Peyer's patch (tissue), 4 donors: ENCODE results near the gene FNBP1L. TPM values are rescaled to one million over a fixed set of nuclear protein-coding genes. Genes with fewer than 3 reads are reported as not detected.

Source experiments
- DNase-seq, 3 donors: peaks; one replicate each; pipeline ENCODE4 v3.0.0-alpha.2; 2017 to 2019
- H3K27ac ChIP-seq, 4 donors: fragments of 200-600 bp; sonication (generic); one replicate each; pipeline ENCODE4 v1.5.1; 2016 to 2019
- H3K27me3 ChIP-seq, 2 donors: fragments of 200-600 bp; sonication (generic); one replicate each; pipeline ENCODE4 v1.5.1; 2019
- H3K36me3 ChIP-seq, 3 donors: fragments of 200-600 bp; sonication (generic); one replicate each; pipeline ENCODE4 v1.5.1; 2016 to 2019
- H3K4me1 ChIP-seq, 4 donors: fragments of 200-600 bp; sonication (generic); one replicate each; pipeline ENCODE4 v1.5.1; 2016 to 2019
- H3K4me3 ChIP-seq, 4 donors: fragments of 200-600 bp; sonication (generic); 1 replicate in 3 of 4; 2 replicates in 1 of 4; pipeline ENCODE4 v1.5.1; 2016 to 2019; ENCODE audit warnings: mild to moderate bottlenecking in 1 of 4
- H3K9me3 ChIP-seq, 4 donors: fragments of 200-600 bp; sonication (generic); one replicate each; pipeline ENCODE4 v1.5.1; 2016 to 2019; ENCODE audit warnings: mild to moderate bottlenecking in 1 of 4
- CTCF ChIP-seq, 6 experiments: fragments of 450-650 bp in 4 of 6; fragments of 200-600 bp in 2 of 6; sonication (generic) in 1 of 6; IDR thresholded peaks; one replicate each; pipeline ENCODE4 v1.5.1; 2017 to 2019; ENCODE audit warnings: antibody characterized with exemption in 6 of 6, mild to moderate bottlenecking in 3 of 6, moderate library complexity in 1 of 6
- POLR2A ChIP-seq, 2 donors: fragments of 450-650 bp; IDR thresholded peaks; one replicate each; pipeline ENCODE4 v1.5.1; 2017; ENCODE audit warnings: antibody characterized with exemption in 2 of 2, mild to moderate bottlenecking in 2 of 2, moderate library complexity in 2 of 2
- total RNA-seq, 4 donors: library from RNA; depleted of rRNA; stranded (reverse); fragments of >200 nt; gene quantifications; one replicate each; pipeline ENCODE4 v1.1.0, GENCODE V29; 2016

The FNBP1L gene
- total RNA-seq, 4 donors from 2014 or later: 38.8 to 63.7 (median 55.2) TPM

- H3K4me1 ChIP-seq: no peaks in the 10 kb centered on the region
- TF ChIP-seq CTCF (IDR thresholded peaks at IDR 0.05) (no peak), POLR2A (IDR thresholded peaks at IDR 0.05) (no peak)
- peaks cover 0 to 5% (median 0%) of the 10 kb centered on the region in 3 donors for H3K36me3 ChIP-seq
- no peak overlapping the region for H3K4me3 ChIP-seq
- H3K27ac ChIP-seq: no peak overlapping the region
- DNase-seq: no peak
- no peaks in the 10 kb centered on the region for H3K27me3 ChIP-seq
- H3K9me3 ChIP-seq: no peaks in the 10 kb centered on the region
Observed at GRCh38 chr1:93521618-93522017, 73.7 kb downstream of the FNBP1L start.

- TF ChIP-seq CTCF (IDR thresholded peaks at IDR 0.05) (no peak), POLR2A (IDR thresholded peaks at IDR 0.05) (no peak)
- Histone ChIP-seq H3K9me3 (no peaks in the 10 kb centered on the region), H3K27me3 (no peaks in the 10 kb centered on the region), H3K4me3 (no peak overlapping the region), H3K36me3 (peaks cover 0 to 5% (median 0%) of the 10 kb centered on the region in 3 donors), H3K27ac (no peak overlapping the region), H3K4me1 (no peaks in the 10 kb centered on the region)
- no peak for DNase-seq
Observed at GRCh38 chr1:93522721-93523120, 74.8 kb downstream of the FNBP1L start.

- Histone ChIP-seq H3K4me3 (no peak overlapping the region), H3K9me3 (no peaks in the 10 kb centered on the region), H3K27me3 (no peaks in the 10 kb centered on the region), H3K36me3 (peaks cover 0 to 5% (median 0%) of the 10 kb centered on the region in 3 donors), H3K4me1 (no peaks in the 10 kb centered on the region), H3K27ac (no peak overlapping the region)
- no peak for DNase-seq
- TF ChIP-seq CTCF (IDR thresholded peaks at IDR 0.05) (no peak), POLR2A (IDR thresholded peaks at IDR 0.05) (no peak)
Observed at GRCh38 chr1:93525431-93525830, 77.5 kb downstream of the FNBP1L start.

DNA sequence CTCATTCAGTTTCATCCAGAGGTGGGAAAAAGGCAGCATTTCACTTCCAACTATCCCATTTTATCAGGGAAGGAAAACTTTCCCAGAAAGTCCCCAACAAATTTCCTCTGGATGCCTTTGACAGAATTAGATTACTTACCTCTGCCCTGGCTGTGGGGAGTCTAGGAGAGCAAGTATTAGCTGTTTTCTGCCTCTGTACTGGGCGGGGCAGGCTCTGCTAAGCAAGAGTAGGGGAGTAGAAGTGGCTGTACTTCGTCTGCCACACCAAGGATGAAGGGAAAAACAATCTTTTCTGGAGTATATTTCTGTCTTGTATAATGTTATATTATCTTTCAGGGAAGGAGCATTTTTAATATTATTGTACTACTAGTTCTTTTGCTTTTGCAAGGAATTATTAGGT is 78.5 kb downstream of the FNBP1L start:
- Histone ChIP-seq H3K4me3 (no peak overlapping the region), H3K4me1 (no peaks in the 10 kb centered on the region), H3K27me3 (no peaks in the 10 kb centered on the region), H3K27ac (no peak overlapping the region), H3K9me3 (no peaks in the 10 kb centered on the region), H3K36me3 (peaks cover 0 to 5% (median 0%) of the 10 kb centered on the region in 3 donors)
- TF ChIP-seq POLR2A (IDR thresholded peaks at IDR 0.05) (no peak), CTCF (IDR thresholded peaks at IDR 0.05) (no peak)
- no peak for DNase-seq

DNA sequence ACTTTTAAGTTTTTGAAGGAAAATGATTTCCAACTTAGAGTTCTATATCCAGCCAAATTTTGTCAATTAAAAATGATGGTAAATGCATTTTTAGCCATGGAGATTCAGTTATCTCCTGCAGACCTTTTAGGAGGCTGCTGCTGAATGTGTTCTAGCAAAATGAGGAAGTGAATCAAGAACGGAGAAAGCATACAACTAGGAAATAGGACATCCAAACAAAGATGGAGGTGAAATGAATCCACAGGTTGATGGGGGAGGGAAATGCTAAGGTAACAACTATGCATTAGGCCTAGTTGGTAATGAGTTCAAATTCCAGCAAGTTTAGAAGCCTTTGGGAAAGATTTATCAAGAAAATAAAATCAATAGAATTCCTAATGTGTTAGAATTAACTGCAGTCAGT is 80.5 kb downstream of the FNBP1L start:
- no peaks in the 10 kb centered on the region for H3K36me3 ChIP-seq
- H3K4me1 ChIP-seq: no peaks in the 10 kb centered on the region
- TF ChIP-seq POLR2A (IDR thresholded peaks at IDR 0.05) (no peak), CTCF (IDR thresholded peaks at IDR 0.05) (no peak)
- no peaks in the 10 kb centered on the region for H3K27me3 ChIP-seq
- H3K9me3 ChIP-seq: no peaks in the 10 kb centered on the region
- no peak overlapping the region for H3K4me3 ChIP-seq
- no peak for DNase-seq
- H3K27ac ChIP-seq: no peak overlapping the region

DNA sequence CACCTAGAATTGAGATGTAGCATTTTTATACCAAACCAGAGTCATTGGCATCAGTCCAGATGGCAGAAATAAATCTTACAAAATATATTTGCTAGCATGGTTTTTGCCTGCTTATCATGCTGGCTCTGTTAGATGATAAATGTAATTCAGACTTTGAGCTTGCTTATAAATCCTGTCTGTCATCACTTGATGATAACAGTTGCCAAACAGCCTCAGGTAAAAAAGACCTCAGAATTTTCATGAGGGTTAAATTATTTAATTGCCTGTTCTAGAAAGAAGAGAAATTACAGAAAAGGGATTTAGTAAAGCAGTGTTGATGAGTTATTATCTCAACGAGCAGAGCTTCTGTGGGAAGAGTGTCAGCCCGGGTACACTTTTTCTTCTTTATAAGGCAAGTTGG is 83.3 kb downstream of the FNBP1L start:
- Histone ChIP-seq H3K9me3 (no peaks in the 10 kb centered on the region), H3K27me3 (no peaks in the 10 kb centered on the region), H3K36me3 (peaks cover 0 to 3% (median 0%) of the 10 kb centered on the region in 3 donors), H3K4me3 (no peak overlapping the region), H3K27ac (no peak overlapping the region), H3K4me1 (no peaks in the 10 kb centered on the region)
- no peak for TF ChIP-seq CTCF (IDR thresholded peaks at IDR 0.05)
- DNase-seq: no peak
